Medulla oblongata (tissue), 1 donor: ENCODE measurements around the gene GFRA4.
"Not testable (repeated sequence)": the region's sequence is repeated elsewhere in the genome, so short reads cannot be mapped to it uniquely, and the experiment has no call there.

Experiments
- DNase-seq: peaks from one replicate; pipeline ENCODE4 v3.0.0-alpha.2; 2015; ENCODE audit errors: extremely low spot score

GFRA4 gene

DNA sequence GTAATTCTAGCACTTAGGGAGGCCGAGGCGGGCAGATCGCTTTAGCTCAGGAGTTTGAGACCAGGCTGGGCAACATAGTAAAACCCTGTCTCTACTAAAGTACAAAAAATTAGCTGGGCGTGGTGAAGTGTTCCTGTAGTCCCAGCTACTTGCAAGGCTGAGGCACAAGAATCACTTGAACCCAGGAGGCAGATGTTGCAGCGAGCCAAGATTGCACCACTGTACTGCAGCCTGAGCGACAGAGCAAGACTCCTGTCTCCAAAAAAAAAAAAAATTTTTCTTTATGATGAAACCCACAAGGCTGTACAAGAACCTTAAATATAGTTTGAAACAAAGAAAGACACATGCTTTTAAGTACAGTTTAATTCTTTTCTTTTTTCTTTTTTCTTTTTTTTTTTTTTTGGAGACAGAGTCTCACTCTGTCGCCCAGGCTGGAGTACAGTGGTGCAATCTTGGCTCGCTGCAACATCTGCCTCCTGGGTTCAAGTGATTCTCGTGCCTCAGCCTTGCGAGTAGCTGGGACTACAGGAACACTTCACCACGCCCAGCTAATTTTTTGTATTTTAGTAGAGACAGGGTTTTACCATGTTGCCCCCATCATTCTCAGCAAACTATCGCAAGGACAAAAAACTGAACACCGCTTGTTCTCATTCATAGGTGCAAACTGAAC is 47.9 kb downstream of the GFRA4 start:
- DNase-seq, result not testable (repeated sequence)

DNA sequence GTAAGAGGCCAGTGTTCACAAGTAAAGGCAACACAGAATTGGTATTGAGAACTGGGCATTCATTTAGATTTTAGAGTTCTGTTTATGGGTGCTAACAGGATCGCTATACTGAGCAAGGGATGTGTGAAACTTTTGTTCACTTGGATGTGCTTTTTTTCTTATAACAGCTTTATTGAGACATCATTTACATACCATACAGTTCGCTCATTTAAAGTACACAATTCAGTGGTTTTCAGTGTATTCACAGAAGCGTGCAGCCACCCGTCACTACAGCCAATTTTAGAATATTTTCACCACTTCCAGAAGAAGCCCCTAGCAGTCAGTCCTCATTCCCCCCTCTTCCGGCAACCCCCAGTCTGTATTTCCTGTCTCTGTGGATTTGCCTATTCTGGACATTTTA is 48.7 kb downstream of the GFRA4 start:
- no peak for DNase-seq

DNA sequence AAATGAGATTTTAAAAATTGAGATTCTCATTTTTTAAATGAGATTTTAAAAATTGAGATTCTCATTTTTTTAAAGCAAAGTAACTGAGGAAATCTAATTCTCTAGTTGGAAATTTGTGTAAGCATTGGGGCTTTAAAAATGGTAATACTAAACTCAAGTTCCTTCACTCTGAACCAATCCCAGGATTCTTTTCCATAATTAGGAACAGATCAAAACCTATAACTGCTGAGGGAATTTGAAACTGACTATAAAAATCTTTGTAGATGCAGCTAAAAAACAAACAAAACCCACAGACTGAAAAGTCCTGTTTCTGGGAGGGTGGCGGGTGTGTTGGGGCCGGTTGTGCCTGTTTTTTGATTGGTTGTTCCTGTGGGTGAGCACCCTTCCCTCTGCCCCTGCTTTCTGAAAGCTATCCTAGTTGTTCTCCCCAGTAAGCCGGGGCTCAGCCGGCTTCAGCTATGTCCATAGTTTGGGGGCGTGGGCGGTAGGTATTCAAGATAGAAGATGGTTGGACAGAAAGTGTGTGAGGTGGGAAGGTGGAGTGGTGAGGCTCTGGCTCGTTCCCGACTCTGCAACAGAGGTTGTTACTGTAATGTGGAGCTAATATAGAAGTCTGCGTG is 49.3 kb downstream of the GFRA4 start:
- no peak for DNase-seq

DNA sequence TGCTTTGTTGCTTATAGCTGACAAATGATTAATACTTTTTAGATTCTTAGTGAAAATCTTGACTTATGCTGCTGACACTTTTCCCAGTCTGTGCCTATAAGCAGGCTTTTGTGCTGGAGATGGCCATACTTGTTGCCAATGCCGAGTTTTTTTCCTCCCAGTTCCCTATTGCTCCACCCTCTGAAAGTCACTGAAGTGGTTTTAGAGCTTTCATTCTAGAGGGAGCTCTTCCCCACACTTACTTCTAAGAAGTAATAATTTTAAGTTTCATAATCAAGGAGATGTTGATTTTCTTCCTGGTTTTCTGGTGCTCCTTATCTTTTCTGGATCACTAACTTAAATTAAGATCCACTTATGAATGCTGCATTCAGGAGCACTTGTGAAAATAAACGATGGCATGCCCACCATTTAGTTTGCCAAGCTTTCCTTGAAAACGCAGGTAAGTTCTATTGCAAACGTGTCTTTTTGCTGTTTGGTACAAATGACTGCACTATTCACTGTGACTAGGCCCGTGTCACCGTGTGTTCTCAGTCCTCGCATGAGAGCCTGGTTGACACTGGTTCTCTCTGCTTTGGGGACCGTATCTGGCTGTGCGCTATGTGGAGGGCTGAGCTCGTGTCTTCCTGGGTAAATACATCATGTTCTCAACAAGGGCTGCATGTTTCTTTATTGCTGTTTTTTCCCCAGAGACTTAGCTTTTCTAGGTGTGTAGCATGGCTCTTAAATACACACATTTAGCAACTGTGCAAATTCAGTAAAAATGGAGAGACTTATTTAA is 50.2 kb downstream of the GFRA4 start:
- DNase-seq, result no peak

DNA sequence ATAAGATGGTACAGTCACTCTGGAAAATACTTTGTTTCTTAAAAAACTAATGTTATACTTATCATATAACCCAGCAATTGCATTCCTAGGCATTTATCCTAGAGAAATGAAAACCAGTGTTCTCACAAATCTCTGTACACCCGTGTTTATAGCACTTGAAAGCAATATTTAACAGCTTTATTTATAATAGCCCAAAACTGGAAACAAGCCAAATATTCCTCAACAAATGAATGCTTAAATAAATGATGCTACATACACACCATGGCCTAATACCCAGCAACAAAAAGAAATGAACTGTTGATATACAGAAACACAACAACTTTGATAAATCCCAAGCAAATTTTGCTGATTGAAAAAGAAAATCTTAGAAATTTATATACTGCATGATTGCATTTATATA is 51.3 kb downstream of the GFRA4 start:
- no peak for DNase-seq
